GM13977 (cell line): ENCODE results near the gene PGP.

ENCODE experiments used
- DNase-seq: peaks from one replicate; pipeline ENCODE4 v3.0.0; 2012; ENCODE audit warnings: low spot score
- CTCF ChIP-seq: IDR thresholded peaks from 2 replicates; pipeline ENCODE4 v1.5.1; 2012; ENCODE audit warnings: mild to moderate bottlenecking, control low read depth; ENCODE audit not compliant: insufficient read depth; ENCODE audit errors: extremely low read depth, missing control alignments
- in situ Hi-C: fragments of 300-500 bp; cut with MboI; formaldehyde crosslinking; loops from one replicate; pipeline ENCODE4 v1.12.0; 2022; ENCODE audit warnings: low sequenced_read_pairs, low pct_unique_long_range_greater_than_20kb, mixed read lengths, inconsistent platforms; ENCODE audit not compliant: unreplicated experiment

Gene PGP

GRCh38 chr16:2174396-2175131, 40.1 kb downstream of the PGP start:
- DNase-seq: no peak
- TF ChIP-seq CTCF: no peak
- in situ Hi-C loops: no loop called here

DNA sequence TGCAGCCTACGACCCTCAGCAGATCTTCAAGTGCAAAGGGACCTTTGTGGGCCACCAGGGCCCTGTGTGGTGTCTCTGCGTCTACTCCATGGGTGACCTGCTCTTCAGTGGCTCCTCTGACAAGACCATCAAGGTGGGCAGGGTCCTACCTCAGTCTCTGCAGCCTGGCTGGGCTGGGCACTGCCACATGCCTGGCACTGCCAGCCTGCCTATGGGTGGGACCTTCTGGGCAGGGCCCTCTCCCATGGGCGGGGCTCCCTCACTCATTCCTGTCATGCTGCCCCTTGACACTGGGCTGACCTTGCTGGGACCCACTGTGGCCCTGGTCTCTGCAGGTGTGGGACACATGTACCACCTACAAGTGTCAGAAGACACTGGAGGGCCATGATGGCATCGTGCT, 40.7 kb downstream of the PGP start:
- TF ChIP-seq CTCF: no peak
- no peak for DNase-seq
- in situ Hi-C loops: no loop called here

- DNase-seq: no peak
- in situ Hi-C loops: no loop called here
- no peak for TF ChIP-seq CTCF
These were observed 41.3 kb downstream of the PGP start for GRCh38 chr16:2173366-2173765.

GRCh38 chr16:2172688-2173335, 41.8 kb downstream of the PGP start:
- no peak for TF ChIP-seq CTCF
- in situ Hi-C loops: no loop called here

DNA sequence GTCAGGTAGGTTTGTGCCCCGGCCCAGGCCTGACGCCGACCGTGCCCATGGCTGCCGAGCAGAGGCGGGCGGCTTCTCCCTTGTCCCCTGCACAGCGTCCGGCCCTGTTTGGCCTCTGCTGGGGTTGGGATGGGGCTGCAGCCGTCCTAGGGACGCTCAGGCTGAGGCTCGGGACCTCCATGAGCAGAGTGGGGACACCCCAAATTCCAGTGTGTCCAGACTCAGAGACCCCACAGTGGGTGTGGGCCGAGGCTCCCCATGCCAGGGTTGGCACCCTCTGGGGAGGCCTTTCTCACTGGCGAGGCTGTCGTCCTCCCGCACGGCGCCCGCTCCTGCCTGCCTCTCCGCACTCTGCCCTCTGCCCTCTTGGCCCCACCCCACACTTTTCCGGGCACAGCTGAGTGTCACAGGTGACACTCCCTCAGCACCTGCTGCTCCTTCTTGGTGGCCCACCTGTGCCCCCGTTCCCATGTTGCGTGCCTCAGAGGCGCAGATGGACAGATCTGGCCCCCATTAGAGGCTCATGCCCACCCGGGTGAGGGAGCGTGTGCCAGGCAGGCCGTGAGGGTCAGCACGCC, 43.0 kb downstream of the PGP start:
- TF ChIP-seq CTCF: no peak
- in situ Hi-C loops: no loop called here
- DNase-seq: no peak

More at GRCh38 chr16:2172688-2173335, 41.8 kb downstream of the PGP start:
- no peak for DNase-seq

DNA sequence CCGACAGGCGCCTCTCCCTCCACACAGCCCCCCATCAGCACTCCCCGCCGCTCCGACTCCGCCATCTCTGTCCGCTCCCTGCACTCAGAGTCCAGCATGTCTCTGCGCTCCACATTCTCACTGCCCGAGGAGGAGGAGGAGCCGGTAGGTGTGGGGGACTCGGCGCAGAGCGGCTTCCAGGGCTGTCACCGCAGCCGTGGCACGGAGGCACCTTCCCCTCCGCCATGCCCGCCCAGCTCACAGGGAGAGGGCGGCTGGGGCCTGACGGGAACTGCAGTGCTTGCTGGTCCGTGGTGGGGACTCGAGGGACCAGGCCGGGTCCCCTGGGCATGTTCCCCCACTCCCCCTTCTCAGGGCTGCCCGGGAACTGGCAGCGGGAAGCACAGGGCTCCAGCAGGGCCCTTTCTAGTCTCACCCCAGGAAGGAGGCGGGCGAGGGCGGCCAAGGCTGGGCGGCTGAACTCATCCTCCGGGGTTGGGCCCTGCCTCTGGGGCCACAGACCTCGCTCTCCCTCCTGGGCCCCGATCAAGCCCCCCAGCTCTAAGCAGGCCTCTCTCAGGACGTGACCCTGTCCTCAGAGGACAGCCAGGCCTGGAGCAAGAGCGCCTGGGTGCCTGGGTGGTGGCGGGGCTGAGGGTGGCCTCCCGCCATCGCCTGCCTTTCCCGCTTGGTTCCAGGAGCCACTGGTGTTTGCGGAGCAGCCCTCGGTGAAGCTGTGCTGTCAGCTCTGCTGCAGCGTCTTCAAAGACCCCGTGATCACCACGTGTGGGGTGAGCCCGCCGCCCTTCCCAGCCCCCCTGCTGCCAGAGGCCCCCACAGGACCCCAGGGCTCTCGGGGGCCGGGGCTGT, 43.8 kb downstream of the PGP start:
- in situ Hi-C loops: no loop called here
- no peak for TF ChIP-seq CTCF

More for the DNA sequence above, 43.8 kb downstream of the PGP start:
- no peak for DNase-seq
